IPS-15b (cell line): Measurements from ENCODE around the gene LRRC40.

Experiments
- H3K27me3 ChIP-seq: one replicate; pipeline ENCODE4 v1.6.1; 2013; ENCODE audit warnings: low read length; ENCODE audit not compliant: control insufficient read depth, insufficient read depth
- H3K36me3 ChIP-seq: one replicate; pipeline ENCODE4 v1.6.1; 2013; ENCODE audit warnings: low read length; ENCODE audit not compliant: control insufficient read depth, insufficient read depth
- H3K4me1 ChIP-seq: one replicate; pipeline ENCODE4 v1.6.1; 2013; ENCODE audit warnings: mild to moderate bottlenecking, low read length; ENCODE audit not compliant: control insufficient read depth, insufficient read depth
- H3K4me3 ChIP-seq: one replicate; pipeline ENCODE4 v1.5.1; 2013; ENCODE audit warnings: low read depth, low read length
- H3K9ac ChIP-seq: one replicate; pipeline ENCODE4 v1.6.1; 2013; ENCODE audit warnings: low read depth, mild to moderate bottlenecking, low read length
- H3K9me3 ChIP-seq: one replicate; pipeline ENCODE4 v1.6.1; 2013; ENCODE audit warnings: mild to moderate bottlenecking, low read length; ENCODE audit not compliant: control insufficient read depth, insufficient read depth

The LRRC40 gene

DNA sequence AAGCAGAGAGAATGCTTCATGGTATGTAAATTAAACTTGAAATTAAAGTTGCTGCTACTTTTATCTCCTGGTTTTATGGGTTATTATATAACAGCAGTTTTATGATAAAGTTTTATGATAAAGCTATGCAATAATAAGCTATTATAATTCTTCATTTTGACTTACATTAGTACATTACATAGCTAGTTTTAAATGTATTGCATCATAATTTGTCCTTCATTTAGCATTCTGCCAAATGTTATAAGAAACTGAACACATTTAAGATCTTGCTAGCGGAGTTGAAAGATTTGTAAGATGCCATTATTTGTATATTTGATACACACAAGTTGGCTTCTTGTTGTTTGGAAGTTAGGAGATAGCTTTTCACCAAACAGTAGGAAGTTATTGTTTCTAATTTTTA is 101.6 kb downstream of the LRRC40 start:
- H3K9me3 ChIP-seq: no peaks in the 10 kb centered on the region
- no peak overlapping the region for H3K9ac ChIP-seq
- H3K27me3 ChIP-seq: no peaks in the 10 kb centered on the region
- no peaks in the 10 kb centered on the region for H3K36me3 ChIP-seq
- H3K4me3 ChIP-seq: no peak overlapping the region
- H3K4me1 ChIP-seq: no peaks in the 10 kb centered on the region

GRCh38 chr1:70101774-70102173 is 103.6 kb downstream of the LRRC40 start:
- H3K4me3 ChIP-seq: no peak overlapping the region
- H3K27me3 ChIP-seq: no peaks in the 10 kb centered on the region
- no peak overlapping the region for H3K9ac ChIP-seq
- H3K9me3 ChIP-seq: no peaks in the 10 kb centered on the region
- H3K4me1 ChIP-seq: no peaks in the 10 kb centered on the region
- H3K36me3 ChIP-seq: no peaks in the 10 kb centered on the region

DNA sequence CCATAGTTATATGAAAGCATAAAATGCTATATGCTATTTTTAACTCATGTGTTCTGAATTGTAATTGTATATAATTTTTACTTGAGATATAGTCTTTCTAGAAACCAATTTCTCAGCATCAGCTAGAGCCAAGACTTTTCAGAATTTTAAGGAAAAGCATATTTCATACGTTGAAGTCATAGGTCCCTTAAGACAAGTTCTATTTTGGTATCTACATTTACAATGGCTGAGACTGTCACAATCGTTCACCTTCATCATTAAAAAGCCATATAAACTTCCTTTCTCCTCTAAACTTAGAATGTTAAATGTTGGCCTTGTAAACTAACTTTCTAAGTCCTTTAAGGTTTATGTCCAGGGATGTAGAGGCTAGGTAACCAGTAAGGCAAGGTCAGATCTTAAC is 104.1 kb downstream of the LRRC40 start:
- Histone ChIP-seq H3K9me3 (no peaks in the 10 kb centered on the region), H3K9ac (no peak overlapping the region), H3K27me3 (no peaks in the 10 kb centered on the region), H3K4me1 (no peaks in the 10 kb centered on the region), H3K36me3 (no peaks in the 10 kb centered on the region), H3K4me3 (no peak overlapping the region)
